GM21390 (cell line): Measurements from ENCODE around the gene ARMH3.
"Not testable (repeated sequence)": the region's sequence is repeated elsewhere in the genome, so short reads cannot be mapped to it uniquely, and the experiment has no call there.

Experiments
- ATAC-seq: cut with Tn5 transposase; IDR thresholded peaks from one replicate; pipeline ENCODE4 v1.9.1; 2021; ENCODE audit not compliant: unreplicated experiment

ARMH3 gene

DNA sequence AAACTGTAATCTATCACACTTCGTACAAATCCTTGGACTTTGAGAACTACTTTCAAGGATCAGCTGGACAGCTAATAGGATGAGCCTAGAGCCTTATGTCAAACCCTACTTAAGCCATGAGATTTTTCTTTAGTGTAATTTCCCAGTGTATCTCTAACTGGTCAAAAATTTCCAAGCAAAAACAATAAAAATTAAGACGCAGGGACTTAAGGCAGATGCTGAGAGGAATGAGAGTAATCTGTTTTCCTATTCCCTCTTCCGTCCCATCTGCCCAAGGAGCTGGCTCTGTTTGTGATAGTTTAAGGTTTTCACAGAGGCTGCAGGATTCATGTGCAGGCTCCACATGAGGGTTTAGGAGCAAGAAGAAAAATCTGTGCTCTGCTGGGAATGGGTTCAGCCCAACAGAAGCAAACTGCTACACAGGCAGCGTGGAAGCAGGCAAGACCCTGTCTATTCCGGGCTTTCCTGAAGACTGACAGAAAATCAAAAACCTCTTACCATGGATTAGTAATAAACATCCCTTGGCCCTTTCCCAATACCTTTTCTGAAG is 62.2 kb downstream of the ARMH3 start:
- ATAC-seq = no peak

DNA sequence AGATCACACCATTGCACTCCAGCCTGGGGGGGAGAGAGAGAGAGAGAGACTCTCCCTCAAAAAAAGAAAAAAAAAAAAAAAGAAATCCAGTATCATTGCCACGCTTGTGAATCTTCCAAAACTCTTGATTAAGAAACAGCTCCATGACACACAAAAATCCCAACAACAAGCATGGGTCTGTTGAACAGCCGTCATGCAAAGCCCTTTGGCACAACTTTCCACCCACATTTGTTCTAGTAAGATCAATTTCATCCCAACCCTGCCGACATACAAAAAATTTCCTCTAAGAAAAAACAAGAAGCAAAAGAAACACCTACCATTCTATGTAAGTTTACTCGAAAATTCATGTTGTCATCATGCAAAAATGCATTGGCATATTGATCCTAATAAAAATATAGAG is 62.8 kb downstream of the ARMH3 start:
- no peak for ATAC-seq

DNA sequence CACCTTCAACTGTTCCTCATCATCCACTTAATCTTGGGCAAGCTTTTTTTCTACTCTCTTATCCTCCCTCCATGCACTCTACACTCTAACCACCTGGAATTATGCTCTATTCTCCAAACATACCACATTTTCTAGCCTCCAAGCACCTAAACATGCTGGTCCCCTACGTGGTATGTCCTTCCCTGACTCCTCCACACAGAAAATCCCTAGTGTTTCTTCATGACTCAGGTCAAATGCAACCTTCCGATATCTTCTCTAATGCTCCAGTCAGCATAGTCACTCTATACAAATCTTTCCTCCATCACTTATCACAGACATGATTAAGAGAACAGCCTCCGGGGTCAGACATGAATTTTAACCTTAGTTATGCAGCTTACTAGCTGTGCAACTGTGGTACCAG is 68.8 kb downstream of the ARMH3 start:
- no peak for ATAC-seq

DNA sequence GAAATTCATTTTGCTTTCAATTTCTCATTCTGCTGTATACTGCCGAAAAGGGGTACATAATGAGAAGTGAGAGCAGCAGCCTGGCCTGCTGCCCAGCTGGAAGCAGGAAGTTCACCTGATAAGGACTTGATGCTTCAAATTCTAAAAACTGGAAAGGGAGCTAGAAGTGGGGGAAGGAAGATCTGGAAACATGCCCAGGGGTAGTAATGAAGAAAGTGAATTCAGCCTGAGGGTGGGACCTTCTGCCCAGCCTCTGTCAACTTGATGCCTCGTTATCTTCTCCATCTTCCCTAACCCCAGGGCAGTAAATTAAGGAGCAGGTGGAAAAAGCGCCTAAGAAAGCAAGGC is 69.4 kb downstream of the ARMH3 start:
- peak; percentile 55 for ATAC-seq

DNA sequence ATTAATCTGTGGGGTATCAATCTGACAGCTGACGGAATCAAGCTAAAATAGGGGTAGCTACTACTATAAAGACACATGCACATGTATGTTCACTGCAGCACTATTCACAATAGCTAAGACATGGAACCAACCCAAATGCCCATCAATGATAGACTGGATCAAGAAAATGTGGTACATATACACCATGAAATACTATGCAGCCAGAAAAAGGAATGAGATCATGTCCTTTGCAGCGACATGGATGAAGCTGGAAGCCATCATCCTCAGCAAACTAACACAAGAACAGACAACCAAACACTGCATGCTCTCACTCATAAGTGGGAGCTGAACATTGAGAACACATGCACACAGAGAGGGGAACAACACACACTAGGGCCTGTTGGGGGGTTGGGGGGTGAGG is 75.3 kb downstream of the ARMH3 start:
- ATAC-seq = not testable (repeated sequence)

DNA sequence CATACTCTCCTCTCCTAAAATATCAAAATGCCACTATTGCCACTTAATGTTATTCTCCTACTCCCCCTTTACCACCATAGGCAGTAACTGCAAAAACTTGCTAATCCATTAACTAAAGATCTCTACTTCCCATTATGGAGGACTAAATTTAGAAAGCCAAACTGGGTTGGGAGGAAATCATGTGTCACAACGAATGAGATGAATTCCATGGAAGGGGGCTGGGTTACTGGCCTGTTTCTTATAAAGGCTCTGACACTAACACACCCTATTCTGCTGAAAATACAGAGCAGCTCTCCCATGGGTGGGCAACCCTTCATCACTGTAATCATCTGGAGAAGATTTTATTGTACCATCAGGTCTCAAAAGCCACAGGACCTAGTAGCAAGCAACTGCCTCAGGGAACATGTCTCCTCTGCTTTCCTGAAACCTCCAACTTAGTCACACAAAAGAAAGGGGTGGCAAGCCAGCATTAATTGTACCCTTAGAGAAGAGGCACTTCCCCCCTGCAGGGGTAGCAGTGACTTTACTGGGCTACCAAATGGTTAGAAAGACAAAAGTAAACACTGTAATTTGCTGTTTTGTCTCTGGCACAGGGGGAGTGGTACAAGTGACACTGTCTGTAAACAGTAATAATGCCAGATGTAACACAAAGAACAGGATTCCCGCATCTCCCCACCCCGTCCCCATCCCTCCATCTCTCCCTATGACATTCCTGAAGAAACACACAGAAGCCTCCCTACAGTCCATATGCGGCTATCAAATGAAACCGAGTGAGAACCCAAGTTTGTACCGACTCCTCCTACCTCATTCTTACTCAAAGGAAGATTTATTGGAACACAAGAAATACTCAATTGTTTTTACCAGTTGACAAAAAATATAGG is 81.6 kb downstream of the ARMH3 start:
- ATAC-seq = no peak

DNA sequence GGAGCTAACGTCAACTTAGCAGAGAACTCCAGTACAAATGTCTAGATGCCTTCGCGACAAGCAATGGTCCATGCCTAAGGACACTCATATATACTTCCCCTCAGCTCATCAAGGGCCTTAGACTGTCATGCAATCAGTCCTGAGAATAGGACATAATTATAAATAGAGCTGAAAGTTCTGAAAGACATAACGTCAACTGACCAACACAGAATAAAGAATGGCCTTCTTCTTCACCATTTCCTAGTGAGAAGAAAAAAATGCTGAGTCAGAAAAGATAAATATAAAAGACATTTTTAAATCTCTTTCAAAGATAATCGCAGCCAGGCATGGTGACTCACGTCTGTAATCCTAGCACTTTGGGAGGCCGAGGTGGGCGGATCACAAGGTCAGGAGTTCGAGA is 83.2 kb downstream of the ARMH3 start:
- no peak for ATAC-seq

DNA sequence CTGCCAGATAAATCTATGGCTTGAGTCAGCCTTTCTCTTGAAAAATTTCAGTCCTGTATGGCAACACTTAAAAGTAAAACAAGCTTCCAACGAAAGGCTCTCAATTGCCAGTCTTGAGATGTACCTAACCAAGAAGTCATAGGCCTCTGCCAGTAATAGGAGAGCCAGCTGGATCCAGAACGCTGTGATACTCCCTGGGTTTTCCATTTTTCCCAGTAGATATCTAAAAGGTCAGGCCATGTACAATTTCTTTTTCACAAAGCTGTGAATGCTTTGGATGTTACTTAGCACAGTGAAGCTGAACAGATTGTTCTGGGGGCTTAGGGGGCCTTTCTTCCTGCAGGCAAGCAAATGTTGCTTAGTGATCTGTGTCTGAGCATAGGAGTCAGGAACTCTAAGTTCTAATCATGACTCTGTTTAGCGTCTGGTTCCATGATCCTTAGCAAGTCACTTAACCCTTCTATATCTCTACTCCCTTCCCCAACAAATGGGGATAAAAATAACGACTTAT is 86.5 kb downstream of the ARMH3 start:
- ATAC-seq = no peak

DNA sequence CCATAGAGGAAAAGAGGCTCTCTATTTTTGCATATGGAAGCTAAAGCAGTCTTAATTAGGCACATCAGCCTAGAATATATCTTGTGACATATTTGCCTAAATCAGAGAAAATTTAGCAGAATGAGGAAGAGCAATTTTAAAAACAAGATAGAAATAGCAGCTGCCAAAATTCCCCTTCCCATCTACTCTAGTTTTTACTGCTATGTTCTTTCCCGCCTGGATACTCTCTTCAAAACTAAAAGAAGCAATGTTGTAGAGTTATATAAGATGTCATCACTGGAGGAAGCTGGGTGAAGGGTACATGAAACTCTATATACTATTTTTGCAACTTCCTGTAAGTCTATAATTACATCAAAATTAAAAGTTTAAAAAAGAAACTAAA is 87.0 kb downstream of the ARMH3 start:
- no peak for ATAC-seq

DNA sequence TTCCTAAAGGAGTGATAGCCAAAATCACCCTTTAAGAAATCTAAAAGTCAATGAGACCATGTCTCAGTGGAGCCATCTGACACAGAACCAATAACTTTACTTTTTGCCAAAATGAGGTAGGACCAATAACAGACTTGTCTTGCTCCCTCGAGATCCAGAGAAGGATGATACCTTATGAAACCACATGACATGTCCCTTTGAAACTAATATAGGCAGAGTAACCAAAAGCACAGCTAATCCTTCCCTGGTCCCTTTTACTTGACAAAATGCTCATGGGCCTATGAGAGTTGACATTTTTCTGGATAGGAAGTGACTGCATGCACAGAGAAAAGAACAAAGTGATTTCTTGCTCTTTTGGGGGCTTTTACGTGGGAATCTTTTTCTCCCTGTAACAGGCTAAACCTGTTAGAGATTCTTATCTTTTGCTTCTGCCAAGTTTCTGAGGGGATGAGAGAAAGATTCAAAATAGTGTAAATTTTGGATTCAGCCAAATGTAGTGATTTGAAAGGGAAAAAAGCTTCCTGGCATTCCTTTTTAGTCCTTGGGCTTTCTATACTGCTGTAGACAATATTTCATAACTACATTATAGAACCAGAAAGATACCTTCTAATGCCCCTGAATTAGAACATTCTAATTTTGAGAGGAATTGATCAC is 87.6 kb downstream of the ARMH3 start:
- ATAC-seq = no peak

DNA sequence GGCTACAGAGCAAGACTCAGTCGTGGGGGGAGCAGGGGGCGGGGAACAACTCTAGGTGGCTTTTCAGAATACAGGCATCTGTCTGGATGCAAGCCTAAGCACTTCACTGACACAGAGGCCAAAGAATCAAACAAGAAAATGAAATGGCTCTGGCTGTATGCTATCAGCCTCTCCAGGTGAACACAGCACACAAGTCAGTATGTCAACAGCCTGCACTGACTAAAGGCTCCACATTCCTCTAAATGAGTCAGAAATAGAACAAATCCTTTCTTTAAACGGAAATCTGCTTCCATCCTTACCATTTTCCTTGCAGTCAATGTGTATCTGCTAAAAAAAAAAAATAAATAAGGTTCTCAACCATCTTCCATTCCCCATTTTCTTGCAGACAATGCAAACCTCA is 88.3 kb downstream of the ARMH3 start:
- no peak for ATAC-seq

DNA sequence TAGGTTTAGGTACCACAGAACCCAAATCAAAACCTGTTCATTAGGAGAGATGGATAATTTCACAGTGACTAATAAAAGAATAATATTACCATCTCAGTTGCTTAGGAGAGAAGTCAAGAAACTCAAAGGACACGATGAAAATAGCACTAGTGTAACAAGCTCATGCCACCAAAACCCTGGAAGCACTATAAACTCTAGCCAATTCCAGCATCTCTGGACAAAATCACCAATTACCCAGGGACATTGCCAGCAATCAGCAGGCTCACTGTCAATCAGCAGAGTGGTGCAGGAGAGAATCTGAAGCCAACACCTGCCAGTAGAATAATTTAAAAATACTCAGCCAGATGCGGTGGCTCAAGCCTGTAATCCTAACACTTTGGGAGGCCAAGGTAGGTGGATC is 88.9 kb downstream of the ARMH3 start:
- ATAC-seq = no peak

DNA sequence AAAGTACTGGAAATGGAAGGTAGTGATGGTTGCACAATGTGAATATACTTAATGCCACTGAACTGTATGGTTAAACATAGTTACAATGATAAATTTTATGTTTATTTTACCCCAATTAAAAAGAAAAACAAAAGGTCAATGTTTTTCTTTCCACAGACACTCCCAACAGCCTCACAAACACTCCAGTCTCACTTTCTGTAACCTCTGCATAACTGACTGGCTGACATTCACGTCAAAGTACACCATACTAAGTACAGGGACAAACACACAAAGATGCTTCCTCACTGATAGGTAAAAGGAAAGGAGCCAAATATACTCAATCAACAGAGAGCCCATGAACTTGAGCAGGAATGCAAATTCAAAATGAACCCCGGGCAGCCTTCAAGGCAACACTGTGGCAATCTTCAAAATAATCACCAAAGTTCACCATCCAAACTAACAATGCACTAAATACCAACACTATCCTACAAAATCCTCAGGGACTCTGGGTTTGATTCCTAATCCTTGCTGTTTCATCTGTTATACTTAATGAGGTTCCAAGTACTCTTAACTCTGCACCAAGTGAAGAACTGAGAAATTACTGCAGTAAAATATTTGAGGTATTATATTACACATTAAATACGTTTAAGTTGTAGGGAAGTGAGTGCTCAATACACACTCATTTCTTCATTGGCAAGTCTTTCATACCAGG is 90.8 kb downstream of the ARMH3 start:
- no peak for ATAC-seq

DNA sequence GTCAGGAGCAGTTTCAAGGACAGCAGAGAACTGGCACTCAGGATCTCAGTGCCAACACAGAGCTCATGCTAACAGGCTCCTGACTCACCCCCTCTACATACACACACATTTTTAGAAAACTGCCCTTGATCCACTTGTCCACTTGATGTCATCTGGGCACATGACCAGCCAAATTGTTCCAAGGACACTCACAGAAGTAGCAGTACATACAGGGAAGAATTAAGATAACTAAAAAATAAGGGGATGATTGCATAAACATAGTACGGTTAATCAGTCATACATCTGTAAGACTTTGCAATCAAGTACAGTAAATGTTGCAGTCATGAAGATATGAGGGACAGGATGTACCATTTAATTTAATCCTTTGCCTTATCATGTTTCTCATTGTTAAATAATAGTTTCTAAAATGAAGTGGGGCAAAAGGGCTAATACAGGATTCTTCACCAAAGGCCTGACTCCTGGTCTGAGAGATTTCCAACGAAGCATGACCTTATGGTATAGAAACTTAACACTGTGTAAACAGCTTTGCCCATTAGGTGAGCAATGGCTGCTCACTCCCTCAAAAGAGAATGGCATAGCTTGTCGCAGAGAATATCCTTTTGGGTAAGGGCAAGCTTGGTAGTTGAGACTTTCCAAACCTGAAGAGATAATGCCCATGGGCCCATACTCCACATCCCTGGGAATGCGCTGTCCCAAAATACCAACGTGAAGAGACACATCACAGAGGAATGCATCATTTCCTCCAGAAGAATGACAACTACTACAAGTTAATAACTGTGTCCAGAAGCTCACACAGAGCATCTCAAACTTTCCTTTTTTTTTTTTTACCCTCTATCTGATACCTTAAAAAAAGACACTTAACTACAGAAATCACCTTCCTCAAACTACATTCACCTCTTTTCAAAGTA is 94.1 kb downstream of the ARMH3 start:
- no peak for ATAC-seq

DNA sequence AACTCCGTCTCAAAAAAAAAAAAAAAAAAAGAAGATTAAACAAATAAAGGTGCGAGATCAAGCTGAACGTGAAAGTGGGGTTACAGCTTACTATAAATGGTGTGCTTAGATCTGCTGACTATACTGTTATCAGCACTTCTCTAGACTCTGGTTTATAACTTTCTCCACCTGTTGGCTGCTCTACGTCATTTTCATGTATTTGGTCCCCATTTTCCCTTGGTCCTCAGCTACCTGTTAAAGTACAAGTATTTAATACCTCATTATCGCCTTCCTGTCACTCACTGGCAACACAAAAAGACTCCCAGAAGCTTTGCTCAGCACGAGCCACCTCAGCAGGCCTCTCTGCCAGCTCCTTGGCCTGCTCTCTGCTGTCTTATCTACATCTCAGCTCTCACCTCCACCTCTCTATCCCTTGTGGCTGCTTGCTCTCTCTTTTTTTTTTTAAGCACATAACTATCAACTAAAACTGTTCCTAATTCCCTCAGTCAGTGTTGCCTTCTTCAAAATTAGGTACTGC is 95.0 kb downstream of the ARMH3 start:
- no peak for ATAC-seq

DNA sequence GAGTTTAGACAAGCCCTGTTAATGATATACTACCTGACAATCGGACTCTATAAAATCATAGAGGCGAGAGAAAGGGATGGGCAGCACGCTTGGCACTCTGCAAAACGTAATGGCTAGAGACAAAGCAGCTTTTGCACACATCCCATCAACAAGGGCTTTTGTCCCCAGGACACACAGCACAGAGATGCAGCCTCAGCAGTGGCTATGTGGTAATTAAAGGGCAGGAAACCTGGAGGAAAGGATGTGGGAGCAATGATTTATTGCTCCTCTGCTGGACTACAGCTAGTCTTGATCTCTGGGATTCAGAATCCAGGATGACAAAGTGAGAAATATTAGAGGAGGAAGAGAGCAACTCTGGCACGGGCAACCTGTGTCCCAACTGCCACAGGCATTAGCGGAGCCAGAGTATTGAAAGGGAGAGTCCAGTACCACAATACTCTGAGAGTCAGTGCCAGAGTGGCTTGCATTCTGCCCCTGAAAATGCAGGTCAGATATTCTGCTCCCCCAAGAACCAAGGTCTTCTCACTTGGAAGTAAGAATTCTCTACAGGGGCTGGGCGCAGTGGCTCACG is 96.5 kb downstream of the ARMH3 start:
- no peak for ATAC-seq

DNA sequence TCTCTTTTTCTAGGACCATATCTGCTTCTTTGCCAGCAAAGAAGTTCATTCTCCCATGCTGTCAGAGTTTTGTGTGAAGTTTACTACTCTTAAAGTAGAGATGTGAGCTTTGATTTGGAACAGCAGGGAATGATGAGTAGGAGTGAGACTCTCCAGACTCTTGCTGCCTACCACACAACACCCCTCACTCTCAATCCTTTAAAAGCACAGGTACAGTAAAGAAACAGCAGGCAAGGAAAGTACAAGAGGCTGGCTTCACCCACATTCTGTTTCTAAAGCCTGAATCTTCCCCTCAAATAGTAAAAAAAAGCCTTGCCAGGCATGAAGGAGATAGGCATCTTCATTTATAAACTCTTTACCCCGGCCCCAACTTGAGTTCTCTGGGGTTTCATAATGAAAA is 97.3 kb downstream of the ARMH3 start:
- ATAC-seq = no peak

DNA sequence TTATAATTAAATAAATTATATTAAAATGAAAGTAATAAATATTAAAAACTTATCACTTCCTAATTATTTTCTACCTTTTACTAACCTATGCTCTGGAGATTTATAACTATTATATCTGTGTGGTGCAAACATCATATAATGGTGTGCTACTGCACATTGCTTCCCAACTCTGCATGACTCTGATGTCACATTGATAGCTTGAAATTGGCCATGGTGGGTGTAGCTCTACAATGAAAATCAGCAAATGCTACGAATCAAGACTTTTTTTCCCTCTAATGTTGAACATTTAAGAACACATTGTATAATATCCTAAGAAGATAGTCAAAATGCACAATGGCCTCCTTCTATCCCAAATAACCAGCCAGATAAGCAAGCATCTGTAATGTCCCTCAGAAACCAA is 99.1 kb downstream of the ARMH3 start:
- no peak for ATAC-seq

DNA sequence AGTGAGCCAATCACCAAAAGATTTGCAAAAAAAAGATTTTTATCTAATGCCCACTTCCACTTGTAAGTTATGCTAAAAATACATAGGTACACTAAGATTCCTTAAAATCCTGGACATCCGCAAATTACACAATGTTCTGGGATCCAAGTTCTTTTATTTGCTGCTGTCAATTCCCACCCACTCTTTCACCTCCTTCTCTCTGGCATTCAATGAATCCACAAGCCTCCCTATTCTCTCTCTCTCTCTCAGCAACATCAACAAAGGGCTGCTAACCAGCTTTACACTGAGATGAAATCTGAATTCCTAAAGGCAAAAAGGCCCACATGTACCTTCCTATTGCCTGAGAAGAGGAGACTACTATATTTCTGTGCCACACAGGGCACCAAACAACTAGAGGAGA is 99.9 kb downstream of the ARMH3 start:
- no peak for ATAC-seq

DNA sequence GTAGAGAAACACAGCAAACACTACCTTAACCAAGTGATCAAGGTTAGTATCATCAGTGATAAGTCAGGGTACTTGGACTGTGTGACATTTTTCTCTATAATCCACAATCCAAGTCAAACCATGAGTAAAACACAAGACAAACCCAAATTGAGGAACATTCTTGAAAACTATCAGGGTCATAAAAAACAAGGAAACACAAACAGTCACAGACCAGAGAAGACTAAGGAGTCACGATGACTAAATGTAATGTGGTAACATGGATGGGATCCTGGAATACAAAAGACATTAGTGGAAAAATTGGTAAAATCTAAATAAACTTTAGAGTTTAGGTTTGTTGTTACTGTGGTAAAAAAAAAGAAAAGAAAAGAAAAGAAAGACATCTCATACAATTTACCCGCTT is 103.8 kb downstream of the ARMH3 start:
- ATAC-seq = no peak
